Measurements from ENCODE around the gene C20orf144.
"Not testable (repeated sequence)": the region's sequence is repeated elsewhere in the genome, so short reads cannot be mapped to it uniquely, and the experiment has no call there.

The C20orf144 gene

DNA sequence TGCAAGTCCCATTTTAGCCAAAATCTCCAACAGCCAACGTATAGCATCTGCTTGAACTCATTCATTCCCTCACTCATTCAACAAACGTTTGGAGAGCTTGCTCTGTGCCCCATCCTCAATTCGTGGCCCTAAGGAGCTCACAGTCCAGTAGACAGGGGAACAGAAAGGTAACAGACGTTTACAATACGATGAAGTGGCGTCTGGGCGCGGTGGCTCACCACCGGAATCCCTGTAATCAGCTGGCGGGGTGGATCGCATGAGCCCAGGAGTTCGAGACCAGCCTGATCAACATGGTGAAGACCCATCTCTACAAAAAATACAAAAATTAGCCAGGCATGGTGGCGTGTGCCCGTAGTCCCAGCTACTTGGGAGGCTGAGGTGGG, 24.8 kb downstream of the C20orf144 start:
- no peak for DNase-seq
- in situ Hi-C loops (cut with MboI; ENCODE audit: low pct_unique_long_range_greater_than_20kb, low sequenced_read_pairs): no loop called here

DNA sequence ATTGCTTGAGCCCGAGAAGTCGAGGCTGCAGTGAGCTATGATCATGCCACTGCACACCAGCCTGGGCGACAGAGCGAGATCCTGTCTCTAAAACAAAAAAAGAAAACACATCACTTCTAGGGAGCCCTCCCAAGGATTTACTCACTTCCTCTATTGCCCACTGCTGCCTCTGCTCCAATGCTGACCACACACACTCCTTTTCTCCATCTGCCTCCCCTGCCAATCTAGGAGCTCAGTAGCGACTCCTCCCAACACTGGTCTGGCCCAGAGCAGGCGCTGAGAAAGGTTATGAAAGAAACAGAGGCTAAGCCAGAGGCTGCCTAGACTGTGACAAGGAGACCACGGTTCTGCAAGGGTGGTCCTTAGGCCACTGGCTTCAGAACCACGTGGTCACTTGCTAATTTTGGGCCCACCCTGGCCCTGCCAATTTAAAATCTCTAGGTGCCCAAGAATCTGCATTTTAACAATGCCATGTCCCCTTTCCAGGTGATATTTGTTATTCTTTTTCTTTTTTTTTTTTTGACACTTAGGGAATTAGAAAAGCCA, 25.3 kb downstream of the C20orf144 start:
- peak; percentile 89 for DNase-seq
- in situ Hi-C loops (cut with MboI; ENCODE audit: low pct_unique_long_range_greater_than_20kb, low sequenced_read_pairs): no loop called here

DNA sequence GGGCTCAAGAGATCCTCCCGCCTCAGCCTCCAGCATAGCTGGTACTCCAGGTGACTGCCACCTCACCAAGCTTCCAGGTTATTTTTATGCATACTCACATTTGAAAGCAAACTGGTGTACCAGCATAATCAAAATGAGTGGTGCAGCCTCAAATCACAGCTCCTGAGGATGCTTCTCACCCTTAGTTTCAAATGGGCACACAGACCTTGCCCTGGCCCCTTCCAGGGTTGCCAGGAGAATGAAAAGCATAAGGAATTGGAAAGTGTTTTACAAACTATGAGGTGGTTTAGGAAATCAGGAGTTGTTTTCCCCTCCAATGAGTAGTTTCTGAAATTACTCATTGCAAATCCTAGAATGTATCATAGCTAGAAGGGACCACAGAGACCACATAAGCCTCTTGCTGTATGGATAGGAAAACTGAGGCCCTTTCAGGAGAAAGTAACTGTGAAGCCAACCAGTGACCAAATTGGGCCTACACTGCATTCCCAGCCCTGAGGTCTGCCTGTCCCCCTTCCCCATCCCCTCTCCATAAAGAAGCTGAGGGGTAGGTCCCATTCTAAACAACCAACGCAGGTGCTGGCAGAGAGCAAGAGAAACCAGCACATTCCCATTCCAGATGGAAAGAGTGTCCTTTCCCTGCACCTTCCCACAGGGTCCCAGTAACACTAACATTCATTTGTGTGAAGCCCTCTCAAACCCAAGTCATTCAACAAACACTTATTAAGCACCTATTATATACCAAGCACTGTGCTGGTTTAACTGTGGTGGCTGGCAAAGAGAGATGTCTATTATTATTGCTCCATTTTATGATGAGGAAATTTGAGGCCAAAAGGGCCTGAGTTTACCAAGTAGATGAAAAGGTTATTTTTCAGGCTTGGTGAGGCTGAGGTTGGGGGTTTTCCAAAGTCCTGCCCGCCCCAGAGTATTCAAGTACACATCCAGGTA, 26.1 kb downstream of the C20orf144 start:
- no peak for DNase-seq
- in situ Hi-C loops (cut with MboI; ENCODE audit: low pct_unique_long_range_greater_than_20kb, low sequenced_read_pairs): no loop called here

DNA sequence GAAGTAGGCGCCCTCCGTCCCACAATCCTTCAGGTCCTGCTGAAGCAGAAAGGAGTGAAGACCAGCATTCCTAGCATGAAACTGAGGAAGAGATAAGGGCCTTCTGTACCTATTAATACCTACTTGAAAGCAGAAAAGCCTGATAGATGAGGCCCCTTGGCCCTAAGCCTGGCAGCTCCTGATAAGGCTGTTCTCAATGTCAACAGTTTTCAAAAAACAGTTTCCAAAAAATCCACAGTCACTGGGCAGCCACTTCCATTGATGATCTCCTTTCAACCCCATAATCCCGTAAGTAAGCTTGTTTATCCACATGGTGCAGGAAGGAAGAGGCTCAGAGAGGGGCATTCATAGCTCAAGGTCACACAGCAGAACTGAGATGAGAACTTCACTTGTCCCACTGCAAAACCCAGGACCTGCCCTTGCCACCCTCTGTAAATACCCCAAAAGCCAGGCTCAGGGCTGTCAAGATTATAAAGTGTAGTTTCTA, 26.9 kb downstream of the C20orf144 start:
- in situ Hi-C loops (cut with MboI; ENCODE audit: low pct_unique_long_range_greater_than_20kb, low sequenced_read_pairs): no loop called here
- DNase-seq: no peak

DNA sequence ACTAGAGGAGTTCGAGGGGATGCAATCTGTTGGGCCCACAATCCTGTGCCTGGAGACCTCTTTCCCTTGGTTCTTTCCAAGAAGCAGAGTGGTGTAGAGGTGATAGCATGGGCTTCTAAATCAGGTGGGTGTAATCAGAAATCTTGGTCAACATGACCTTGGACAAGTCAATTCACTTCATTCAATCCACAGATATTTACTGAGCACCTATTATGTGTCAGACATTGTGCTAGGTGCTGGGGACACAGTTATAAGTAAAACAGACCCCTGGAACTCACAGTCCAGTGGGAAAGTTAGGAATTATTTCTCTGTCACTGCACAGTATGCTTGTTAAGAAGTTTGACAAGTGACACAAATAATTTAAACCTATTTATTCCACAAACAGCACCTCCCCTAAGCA, 27.4 kb downstream of the C20orf144 start:
- no peak for DNase-seq
- in situ Hi-C loops (cut with MboI; ENCODE audit: low pct_unique_long_range_greater_than_20kb, low sequenced_read_pairs): no loop called here

DNA sequence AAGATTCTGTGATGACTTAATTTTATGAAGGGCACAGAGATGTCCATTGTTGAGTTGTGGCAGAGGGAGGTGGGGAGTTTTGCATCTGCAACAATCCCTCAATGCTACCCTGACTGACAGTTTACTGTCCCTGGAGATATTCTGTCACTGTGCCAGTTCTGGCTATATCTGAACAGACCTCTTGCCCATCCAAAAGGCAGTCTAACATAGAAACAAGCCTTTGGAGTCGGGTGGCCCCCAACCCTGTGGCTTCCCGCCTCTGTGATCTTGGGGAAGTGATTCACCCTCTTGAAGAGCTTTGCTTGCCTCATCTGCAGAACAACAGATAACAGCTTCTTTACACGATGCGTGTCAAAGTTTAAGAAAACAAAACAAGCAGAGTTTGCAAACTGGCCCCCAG, 27.8 kb downstream of the C20orf144 start:
- peak; percentile 83 for DNase-seq
- in situ Hi-C loops (cut with MboI; ENCODE audit: low pct_unique_long_range_greater_than_20kb, low sequenced_read_pairs): no loop called here

DNA sequence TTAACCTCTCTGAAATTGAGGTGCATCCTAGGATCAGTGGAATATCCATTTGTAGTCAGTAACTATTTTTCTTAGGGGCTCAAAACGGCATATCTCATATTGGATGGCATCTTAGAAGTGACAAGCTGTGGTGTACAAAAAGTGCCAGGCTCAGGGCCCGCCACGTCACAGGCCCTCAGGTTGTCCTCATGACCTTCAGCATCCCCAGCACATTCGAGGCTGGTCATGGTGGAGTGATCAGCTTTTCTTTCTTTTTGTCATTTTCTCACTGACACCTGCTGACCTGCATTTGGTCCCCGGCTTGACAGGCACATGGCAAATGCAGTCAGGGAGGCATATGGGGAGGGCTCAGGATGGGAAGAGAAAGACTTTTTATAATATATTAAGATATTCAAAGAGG, 31.2 kb downstream of the C20orf144 start:
- no peak for DNase-seq
- in situ Hi-C loops (cut with MboI; ENCODE audit: low pct_unique_long_range_greater_than_20kb, low sequenced_read_pairs): no loop called here

DNA sequence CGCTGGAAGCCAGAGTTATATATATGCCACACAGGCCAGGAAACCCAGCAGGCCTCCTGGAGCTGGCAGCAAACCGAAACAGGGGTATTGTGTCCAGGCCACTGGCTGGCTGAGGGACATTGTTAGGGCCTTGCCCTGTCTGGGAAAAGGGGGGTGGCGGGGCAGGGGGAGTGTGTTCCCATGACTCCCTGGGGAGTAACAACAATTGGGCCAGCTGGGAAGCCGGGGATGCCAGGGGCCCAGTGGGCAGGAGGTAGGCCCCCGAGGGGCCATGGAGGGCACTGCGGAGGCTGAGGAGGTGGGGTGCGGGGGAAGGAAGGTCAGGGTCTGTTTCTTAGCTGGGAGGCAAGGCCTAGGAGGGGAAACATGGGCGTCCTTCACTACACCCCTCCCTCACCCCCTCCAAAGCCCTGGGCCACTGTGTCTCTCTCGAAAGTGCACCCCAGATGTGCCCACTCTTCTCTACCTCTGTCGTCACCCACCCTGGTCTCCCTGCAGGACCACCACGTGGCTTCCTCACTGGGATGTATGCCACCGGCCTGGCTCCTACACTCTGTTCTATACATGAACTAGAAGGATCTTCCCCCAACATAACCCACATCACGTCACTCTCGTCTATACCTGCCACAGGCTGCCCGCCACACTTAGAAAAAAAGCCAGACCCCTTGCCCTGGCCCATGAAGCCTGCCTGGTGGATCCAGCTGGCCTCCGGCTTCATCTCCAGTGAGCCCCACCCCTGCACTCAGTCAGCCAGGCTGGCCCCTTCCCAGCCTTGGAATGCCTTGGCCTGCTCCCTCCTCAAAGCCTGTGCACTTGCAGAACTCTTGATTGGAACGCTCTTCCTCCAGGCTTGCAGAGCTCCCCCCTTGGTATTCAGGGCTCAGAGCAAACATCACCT, 31.9 kb downstream of the C20orf144 start:
- DNase-seq: no peak
- in situ Hi-C loops (cut with MboI; ENCODE audit: low pct_unique_long_range_greater_than_20kb, low sequenced_read_pairs): no loop called here

DNA sequence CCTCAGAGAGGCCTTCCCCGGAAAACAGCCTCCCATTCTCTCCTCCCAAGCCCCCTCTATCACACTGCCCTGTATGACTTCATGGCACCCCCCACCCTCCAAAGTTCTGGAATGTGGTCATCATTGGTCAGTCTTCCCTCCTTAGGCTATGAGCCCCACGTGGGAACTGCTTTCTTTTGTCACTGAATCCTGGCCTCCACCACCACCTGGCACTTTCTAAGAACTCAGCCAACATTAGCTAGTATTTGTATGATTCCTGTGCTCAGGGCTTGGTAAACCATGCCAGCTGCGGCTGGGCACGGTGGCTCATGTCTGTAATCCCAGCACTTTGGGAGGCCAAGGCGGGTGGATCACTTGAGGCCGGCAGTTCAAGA, 32.5 kb downstream of the C20orf144 start:
- in situ Hi-C loops (cut with MboI; ENCODE audit: low pct_unique_long_range_greater_than_20kb, low sequenced_read_pairs): no loop called here
- no peak for DNase-seq

DNA sequence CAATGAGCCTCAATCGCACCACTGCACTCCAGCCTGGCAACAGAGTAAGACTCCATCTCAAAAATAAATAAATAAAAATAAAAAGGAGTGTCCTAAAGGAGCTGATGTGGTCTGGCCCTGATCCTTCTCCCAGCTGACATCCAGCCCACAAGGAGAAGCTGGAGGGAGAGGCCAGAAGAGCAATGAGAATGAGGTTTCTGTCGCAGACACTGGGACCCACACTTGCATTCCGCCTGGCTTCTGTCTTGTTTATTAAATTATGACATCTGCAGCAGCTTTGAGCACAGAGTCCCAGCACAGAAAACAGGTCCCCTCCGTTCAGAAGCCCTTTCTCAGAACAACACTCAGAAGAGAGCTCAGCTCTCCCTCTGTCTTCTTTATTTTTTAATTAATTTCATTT, 34.3 kb downstream of the C20orf144 start:
- in situ Hi-C loops (cut with MboI; ENCODE audit: low pct_unique_long_range_greater_than_20kb, low sequenced_read_pairs): no loop called here

DNA sequence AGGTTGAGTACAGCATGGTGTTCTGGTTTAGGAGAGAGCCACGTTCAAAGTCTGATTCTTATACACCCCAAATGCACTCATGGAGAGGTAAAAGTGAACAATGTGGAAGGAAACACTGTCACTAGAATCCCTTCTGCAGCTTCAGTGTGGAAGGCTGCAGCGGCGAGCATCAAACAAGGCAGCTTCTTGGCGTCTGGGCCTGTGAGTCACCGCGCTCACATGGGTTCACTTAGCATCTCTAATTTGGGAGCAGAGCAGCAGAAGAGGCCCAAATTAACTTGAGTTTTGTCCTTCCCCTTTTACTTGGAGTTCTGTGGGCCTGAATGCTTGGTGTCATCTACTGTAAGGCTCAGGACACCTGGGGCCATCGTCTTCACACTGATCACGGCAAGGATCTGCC, 35.0 kb downstream of the C20orf144 start:
- DNase-seq: no peak
- in situ Hi-C loops (cut with MboI; ENCODE audit: low pct_unique_long_range_greater_than_20kb, low sequenced_read_pairs): no loop called here

More for the DNA sequence above, 34.3 kb downstream of the C20orf144 start:
- DNase-seq: no peak

DNA sequence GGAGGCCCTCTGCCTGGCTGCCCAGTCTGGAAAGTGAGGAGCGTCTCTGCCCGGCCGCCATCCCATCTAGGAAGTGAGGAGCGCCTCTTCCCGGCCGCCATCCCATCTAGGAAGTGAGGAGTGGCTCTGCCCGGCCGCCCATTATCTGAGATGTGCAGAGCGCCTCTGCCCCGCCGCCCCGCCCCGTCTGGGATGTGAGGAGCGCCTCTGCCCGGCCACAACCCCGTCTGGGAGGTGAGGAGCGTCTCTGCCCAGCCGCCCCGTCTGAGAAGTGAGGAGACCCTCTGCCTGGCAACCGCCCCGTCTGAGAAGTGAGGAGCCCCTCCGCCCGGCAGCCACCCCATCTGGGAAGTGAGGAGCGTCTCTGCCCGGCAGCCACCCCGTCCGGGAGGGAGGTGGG, 36.8 kb downstream of the C20orf144 start:
- in situ Hi-C loops (cut with MboI; ENCODE audit: low pct_unique_long_range_greater_than_20kb, low sequenced_read_pairs): not testable (repeated sequence)

DNA sequence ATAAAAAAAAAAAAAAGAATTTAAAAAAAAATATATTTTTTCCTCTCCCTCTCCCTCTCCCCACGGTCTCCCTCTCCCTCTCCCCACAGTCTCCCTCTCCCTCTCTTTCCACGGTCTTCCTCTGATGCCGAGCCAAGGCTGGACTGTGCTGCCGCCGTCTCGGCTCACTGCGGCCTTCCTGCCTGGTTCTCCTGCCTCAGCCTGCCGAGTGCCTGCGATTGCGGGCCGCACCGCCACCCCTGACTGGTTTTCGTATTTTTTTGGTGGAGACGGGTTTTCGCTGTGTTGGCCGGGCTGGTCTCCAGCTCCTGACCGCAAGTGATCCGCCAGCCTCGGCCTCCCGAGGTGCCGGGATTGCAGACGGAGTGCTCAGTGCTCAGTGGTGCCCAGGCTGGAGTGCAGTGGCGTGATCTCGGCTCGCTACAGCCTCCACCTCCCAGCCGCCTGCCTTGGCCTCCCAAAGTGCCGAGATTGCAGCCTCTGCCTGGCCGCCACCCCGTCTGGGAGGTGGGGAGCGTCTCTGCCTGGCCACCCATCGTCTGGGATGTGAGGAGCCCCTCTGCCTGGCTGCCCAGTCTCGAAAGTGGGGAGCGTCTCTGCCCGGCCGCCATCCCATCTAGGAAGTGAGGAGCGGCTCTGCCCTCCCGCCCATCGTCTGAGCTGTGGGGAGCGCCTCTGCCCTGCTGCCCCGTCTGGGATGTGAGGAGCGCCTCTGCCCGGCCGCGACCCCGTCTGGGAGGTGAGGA, 38.7 kb downstream of the C20orf144 start:
- DNase-seq; in situ Hi-C loops (cut with MboI; ENCODE audit: low pct_unique_long_range_greater_than_20kb, low sequenced_read_pairs): not testable (repeated sequence)

More for the DNA sequence above, 36.8 kb downstream of the C20orf144 start:
- DNase-seq: not testable (repeated sequence)

DNA sequence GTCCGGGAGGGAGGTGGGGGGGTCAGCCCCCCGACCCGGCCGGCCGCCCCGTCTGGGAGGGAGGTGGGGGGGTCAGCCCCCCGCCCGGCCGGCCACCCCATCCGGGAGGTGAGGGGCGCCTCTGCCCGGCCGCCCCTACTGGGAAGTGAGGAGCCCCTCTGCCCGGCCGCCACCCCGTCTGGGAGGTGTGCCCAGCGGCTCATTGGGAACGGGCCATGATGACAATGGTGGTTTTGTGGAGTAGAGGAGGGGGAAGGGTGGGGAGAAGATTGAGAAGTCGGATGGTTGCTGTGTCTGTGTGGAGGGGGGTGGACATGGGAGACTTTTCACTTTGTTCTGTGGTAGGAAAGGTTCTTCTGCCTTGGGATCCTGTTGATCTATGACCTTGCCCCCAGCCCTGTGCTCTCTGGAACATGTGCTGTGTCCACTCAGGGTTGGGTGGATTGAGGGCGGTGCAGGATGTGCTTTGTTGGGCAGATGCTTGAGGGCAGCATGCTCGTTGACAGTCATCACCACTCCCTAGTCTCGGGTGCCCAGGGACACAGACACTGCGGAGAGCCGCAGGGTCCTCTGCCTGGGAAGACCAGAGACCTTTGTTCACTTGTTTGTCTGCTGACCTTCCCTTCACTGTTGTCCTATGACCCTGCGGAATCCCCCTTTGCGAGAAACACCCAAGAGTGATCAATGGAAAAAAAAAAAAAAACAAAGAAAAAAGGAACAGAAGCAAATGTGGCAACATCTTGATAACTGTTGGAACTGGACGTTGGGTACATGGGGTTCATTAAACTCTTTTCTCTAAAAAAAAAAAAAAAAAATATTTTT, 39.7 kb downstream of the C20orf144 start:
- in situ Hi-C loops (cut with MboI; ENCODE audit: low pct_unique_long_range_greater_than_20kb, low sequenced_read_pairs): no loop called here
- no peak for DNase-seq

DNA sequence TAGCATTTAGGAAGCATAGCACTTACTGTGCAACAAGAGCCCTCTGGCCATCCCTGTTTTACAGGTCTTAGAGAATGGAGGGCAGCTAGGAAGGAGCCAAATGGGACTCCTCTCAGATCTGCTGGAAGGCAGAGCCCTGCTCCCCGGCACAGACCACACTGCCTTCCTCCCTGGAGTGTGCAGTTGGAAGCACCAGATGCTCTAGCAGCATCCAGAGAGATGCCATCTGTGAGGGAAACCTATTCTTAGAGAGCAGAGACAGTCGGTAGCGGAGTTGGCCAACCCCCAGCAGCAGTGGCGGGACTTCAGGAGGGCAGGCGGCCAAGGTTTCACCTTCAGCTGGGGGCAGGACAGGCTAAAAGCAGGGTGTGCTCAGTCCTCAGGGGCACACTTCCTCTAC, 40.7 kb downstream of the C20orf144 start:
- DNase-seq: no peak
- in situ Hi-C loops (cut with MboI; ENCODE audit: low pct_unique_long_range_greater_than_20kb, low sequenced_read_pairs): no loop called here

DNA sequence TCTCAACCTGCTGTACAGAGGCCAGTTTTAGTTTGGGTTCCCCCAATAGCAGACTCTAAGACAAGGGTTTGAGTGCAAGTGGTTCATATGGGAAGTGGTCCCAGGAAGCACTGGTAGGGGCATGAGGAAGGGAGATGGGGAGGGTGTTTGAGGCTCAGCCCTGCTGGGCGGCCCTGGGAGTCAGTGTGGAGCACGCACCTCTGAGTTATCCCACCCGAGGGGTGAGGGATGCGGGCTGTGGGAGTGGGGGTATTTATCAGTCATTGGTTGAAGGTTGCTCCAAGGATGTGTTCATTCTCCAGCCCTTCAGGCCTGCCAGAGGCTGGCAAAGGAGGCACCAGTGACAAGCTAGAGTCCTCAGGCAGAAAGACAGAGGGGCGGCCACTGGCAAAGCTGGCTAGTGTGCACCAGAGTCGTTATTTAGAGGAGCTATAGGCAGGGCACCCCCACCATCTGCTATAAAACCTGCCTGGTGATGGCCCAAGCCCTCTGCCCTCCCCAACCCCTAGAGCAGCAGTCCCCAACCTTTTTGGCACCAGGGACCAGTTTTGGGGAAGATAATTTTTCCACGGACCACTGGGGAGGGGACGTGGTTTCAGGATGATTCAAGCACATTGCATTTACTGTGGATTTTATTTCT, 41.5 kb downstream of the C20orf144 start:
- in situ Hi-C loops (cut with MboI; ENCODE audit: low pct_unique_long_range_greater_than_20kb, low sequenced_read_pairs): no loop called here

DNA sequence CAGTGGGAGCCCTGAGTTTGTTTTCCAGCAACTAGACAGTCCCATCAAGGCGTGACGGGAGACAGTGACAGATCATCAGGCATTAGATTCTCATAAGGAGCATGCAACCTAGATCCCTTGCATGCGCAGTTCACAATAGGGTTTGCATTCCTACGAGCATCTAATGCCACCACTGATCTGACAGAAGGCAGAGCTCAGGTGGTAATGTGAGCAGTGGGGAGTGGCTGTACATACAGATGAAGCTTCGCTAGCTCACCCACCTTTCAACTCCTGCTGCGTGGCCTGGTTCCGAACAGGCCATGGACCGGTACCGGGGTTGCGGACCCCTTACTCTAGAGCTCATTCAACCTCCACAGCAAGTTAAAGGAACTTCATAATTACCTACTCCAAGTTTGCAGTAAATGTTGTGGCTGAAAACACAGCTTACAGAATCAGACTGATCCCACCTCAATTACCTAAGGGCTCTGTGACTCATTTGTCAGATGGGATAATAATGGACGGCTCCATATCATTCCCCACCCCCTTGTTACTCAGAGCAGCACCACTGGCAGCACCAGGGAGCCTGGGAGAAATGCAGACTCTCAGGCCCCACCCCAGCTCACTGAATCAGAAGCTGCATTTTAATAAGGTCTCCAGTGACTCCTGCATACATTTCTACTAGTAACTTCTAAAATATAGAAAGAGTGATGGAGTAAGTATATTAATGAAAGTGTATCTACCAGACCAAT, 42.2 kb downstream of the C20orf144 start:
- in situ Hi-C loops (cut with MboI; ENCODE audit: low pct_unique_long_range_greater_than_20kb, low sequenced_read_pairs): no loop called here
- DNase-seq: no peak

More for the DNA sequence above, 41.5 kb downstream of the C20orf144 start:
- DNase-seq: no peak
